Heart right ventricle (tissue), 16 donors: ENCODE data around the gene CDH9. TPM values are rescaled to one million over a fixed set of nuclear protein-coding genes. Genes with fewer than 3 reads are reported as not detected.
A peak's percentile ranks its signal among the peaks of the same experiment; 100 is the strongest.

Experiments
- ATAC-seq, 8 donors: fragments of 200-7000 bp; cut with Tn5 transposase; one replicate each; pipeline ENCODE4 v1.9.1; 2020; ENCODE audit warnings: mild to moderate bottlenecking in 8 of 8, moderate library complexity in 8 of 8, moderate number of reproducible peaks in 1 of 8
- DNase-seq, 2 donors: peaks; one replicate each; pipeline ENCODE4 v3.0.0-alpha.2; 2020
- H3K27ac ChIP-seq, 10 donors: fragments of 200-600 bp; sonication (generic) in 2 of 10; one replicate each; pipeline versions ENCODE4 v1.5.0 to v1.8.0; 2020 to 2022; ENCODE audit warnings: mild to moderate bottlenecking in 3 of 10
- H3K27me3 ChIP-seq, 7 donors: fragments of 200-600 bp; one replicate each; pipeline ENCODE4 v1.8.0; 2021 to 2022; ENCODE audit warnings: mild to moderate bottlenecking in 2 of 7
- H3K36me3 ChIP-seq, 9 donors: fragments of 200-600 bp; sonication (generic) in 1 of 9; one replicate each; pipeline versions ENCODE4 v1.5.0 to v1.8.0; 2020 to 2022; ENCODE audit warnings: mild to moderate bottlenecking in 2 of 9
- H3K4me1 ChIP-seq, 9 donors: fragments of 200-600 bp; sonication (generic) in 1 of 9; one replicate each; pipeline versions ENCODE4 v1.5.0 to v1.8.0; 2020 to 2022; ENCODE audit warnings: mild to moderate bottlenecking in 4 of 9
- H3K4me3 ChIP-seq, 10 donors: fragments of 200-600 bp; sonication (generic) in 2 of 10; one replicate each; pipeline versions ENCODE4 v1.5.0 to v1.8.0; 2020 to 2022; ENCODE audit warnings: mild to moderate bottlenecking in 7 of 10, moderate library complexity in 2 of 10
- H3K9me3 ChIP-seq, 11 donors: fragments of 200-600 bp in 10 of 11; sonication (generic) in 2 of 11; one replicate each; pipeline versions ENCODE4 v1.5.0 to v1.8.0; 2013 to 2022; ENCODE audit warnings: mild to moderate bottlenecking in 2 of 11, control low read depth in 1 of 11, moderate library complexity in 1 of 11
- WGBS, 2 donors: extraction: QIAGEN DNeasy Blood & Tissue Kit; methylation state at CpG; one replicate each; pipeline ENCODE4 v1.1.7; 2013; ENCODE audit warnings: inconsistent platforms in 1 of 2; 5-methylcytosine and 5-hydroxymethylcytosine counted together
- intact Hi-C, 10 donors: fragments of 100-400 bp; cut with DNase I; formaldehyde crosslinking; loops; one replicate each; pipeline versions ENCODE4 v1.11.1 to v1.14.2; 2022
- polyA plus RNA-seq, 2 donors: library from polyadenylated mRNA; stranded (reverse); fragments of 200-250 nt; gene quantifications; one replicate each; pipeline ENCODE4 v1.2.3, GENCODE V29; 2013
- total RNA-seq, 10 donors: library from RNA; stranded (reverse); fragmentation: NEBNext Ultra II Directional in 3 of 10; extraction: Animal tissue kit (Norgen Biotek cat#: 25700) in 3 of 10; gene quantifications; one replicate each; pipeline versions ENCODE4 v1.2.1 to v1.2.4, GENCODE V29; 2021 to 2023
- TF ChIP-seq, protein P1 (sequence below), 9 donors: fragments of 200-600 bp; sonication (generic) in 2 of 9; IDR thresholded peaks; one replicate each; pipeline versions ENCODE4 v1.5.0 to v1.8.0; 2021 to 2022; ENCODE audit warnings: antibody characterized with exemption in 9 of 9, mild to moderate bottlenecking in 5 of 9, moderate library complexity in 1 of 9
- donor health status: Arrhythmogenic right ventricular cardiomyopathy.
- donor health status: ischemic (EF 13 %, LVEDD 7.1; RV severe dilation, severe dysfunction).
- donor health status: healthy with polysubstance abuse.
- donor health status: DM: no; HTN: yes; CAD: no.
- donor health status: DM: no; HTN: no; CAD: no.
- donor health status: ischemic (EF 25% LVEDD 6.9; RV normal size, moderate dysfunction).
- donor health status: ischemic (EF 25% LVEDD 5.7; RV mildly dilated, moderate dysfunction).
- donor health status: healthy.
- donor health status: DM: yes; HTN: yes; CAD: no.
- donor health status: Ischemic cardiomyopathy.
- donor health status: ischemic (EF 35%, LVEDD 5.7; RV mildly dilated, moderate dysfunction).
- donor health status: nonischemic (EF 11% LVEDD 7.7; RV severe dilation, severe dysfunction).
- donor health status: DM: yes; HTN: yes; CAD: no.
- donor health status: PGD.
- donor health status: ischemic (EF 29% LVEDD 5.4; RV normal size, mild dysfunction).
- donor health status: nonischemic (EF 23%, LVEDD 6.1; RV moderate dilation, normal function).

The CDH9 gene
- total and polyA plus RNA-seq, 12 donors = not detected

- Histone ChIP-seq H3K27me3 (no peaks in the 10 kb centered on the region), H3K4me1 (no peaks in the 10 kb centered on the region), H3K9me3 (no peaks in the 10 kb centered on the region), H3K4me3 (no peak overlapping the region), H3K27ac (no peak overlapping the region), H3K36me3 (no peaks in the 10 kb centered on the region)
- intact Hi-C loops = no loop called here
- TF ChIP-seq, protein P1, sequence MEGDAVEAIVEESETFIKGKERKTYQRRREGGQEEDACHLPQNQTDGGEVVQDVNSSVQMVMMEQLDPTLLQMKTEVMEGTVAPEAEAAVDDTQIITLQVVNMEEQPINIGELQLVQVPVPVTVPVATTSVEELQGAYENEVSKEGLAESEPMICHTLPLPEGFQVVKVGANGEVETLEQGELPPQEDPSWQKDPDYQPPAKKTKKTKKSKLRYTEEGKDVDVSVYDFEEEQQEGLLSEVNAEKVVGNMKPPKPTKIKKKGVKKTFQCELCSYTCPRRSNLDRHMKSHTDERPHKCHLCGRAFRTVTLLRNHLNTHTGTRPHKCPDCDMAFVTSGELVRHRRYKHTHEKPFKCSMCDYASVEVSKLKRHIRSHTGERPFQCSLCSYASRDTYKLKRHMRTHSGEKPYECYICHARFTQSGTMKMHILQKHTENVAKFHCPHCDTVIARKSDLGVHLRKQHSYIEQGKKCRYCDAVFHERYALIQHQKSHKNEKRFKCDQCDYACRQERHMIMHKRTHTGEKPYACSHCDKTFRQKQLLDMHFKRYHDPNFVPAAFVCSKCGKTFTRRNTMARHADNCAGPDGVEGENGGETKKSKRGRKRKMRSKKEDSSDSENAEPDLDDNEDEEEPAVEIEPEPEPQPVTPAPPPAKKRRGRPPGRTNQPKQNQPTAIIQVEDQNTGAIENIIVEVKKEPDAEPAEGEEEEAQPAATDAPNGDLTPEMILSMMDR (IDR thresholded peaks at IDR 0.05) = no peak
- DNase-seq (no peak), ATAC-seq (no peak)
- 53 to 68% methylated on average over 1 of the region's 1 CpG for WGBS, 2 donors
Measured at GRCh38 chr5:27026063-27026462, 12.3 kb downstream of the CDH9 start.

GRCh38 chr5:27021471-27021870 is 16.9 kb downstream of the CDH9 start:
- H3K27me3 ChIP-seq = no peaks in the 10 kb centered on the region
- 60 to 70% methylated on average over 1 of the region's 1 CpG for WGBS, 2 donors
- no peak overlapping the region for H3K4me3 ChIP-seq

GRCh38 chr5:27020973-27021372 is 17.4 kb downstream of the CDH9 start:
- ATAC-seq = no peak
- intact Hi-C loops = no loop called here
- H3K4me3 ChIP-seq = no peak overlapping the region

More at GRCh38 chr5:27021471-27021870, 16.9 kb downstream of the CDH9 start:
- DNase-seq (no peak), ATAC-seq (no peak)
- Histone ChIP-seq H3K36me3 (no peaks in the 10 kb centered on the region), H3K4me1 (no peaks in the 10 kb centered on the region), H3K9me3 (no peaks in the 10 kb centered on the region), H3K27ac (no peak overlapping the region)
- intact Hi-C loops = no loop called here
- TF ChIP-seq, protein P1 (IDR thresholded peaks at IDR 0.05) = no peak

DNA sequence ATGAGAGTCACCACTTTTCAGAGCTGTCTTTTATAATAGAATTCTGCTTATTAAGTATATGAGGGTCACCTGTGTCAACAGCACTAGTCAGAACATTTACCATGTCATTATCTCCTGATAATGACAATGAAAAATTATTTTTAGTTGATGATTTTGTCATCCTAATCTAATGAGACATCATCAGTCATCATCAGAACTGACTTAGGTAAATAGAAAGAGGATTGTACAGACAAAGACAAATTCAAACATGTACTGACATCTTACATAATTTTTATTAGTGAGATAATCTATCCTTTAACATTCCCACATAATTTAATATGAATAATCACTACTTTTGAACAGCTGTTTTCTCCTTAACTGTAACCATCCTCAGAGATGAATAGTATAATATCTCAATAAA is 22.6 kb downstream of the CDH9 start:
- ATAC-seq = no peak
- intact Hi-C loops = no loop called here

More at GRCh38 chr5:27020973-27021372, 17.4 kb downstream of the CDH9 start:
- Histone ChIP-seq H3K4me1 (no peaks in the 10 kb centered on the region), H3K27me3 (no peaks in the 10 kb centered on the region), H3K9me3 (no peaks in the 10 kb centered on the region), H3K27ac (no peak overlapping the region), H3K36me3 (no peaks in the 10 kb centered on the region)
- no peak for DNase-seq
- 44 to 51% methylated on average over 1 of the region's 1 CpG for WGBS, 2 donors
- TF ChIP-seq, protein P1 (IDR thresholded peaks at IDR 0.05) = peak in 4 of 9 donors; percentile 27 to 45 (median 44)

More for the DNA sequence above, 22.6 kb downstream of the CDH9 start:
- TF ChIP-seq, protein P1 (IDR thresholded peaks at IDR 0.05) = no peak
- Histone ChIP-seq H3K4me3 (no peak overlapping the region), H3K36me3 (no peaks in the 10 kb centered on the region), H3K27me3 (no peaks in the 10 kb centered on the region), H3K9me3 (no peaks in the 10 kb centered on the region), H3K27ac (no peak overlapping the region), H3K4me1 (no peaks in the 10 kb centered on the region)
- no peak for DNase-seq
